Epithelial cell of esophagus (primary cell): Measurements from ENCODE around the gene ALDH3B1.
A peak's percentile ranks its signal among the peaks of the same experiment; 100 is the strongest.

Source experiments
- DNase-seq: peaks from one replicate; pipeline ENCODE4 v3.0.0; 2010; ENCODE audit warnings: low read depth
- H3K4me3 ChIP-seq: 2 replicates; pipeline ENCODE4 v1.5.1; 2011; ENCODE audit warnings: mild to moderate bottlenecking, low read length, control low read depth
- CTCF ChIP-seq: IDR thresholded peaks from 2 replicates; pipeline ENCODE4 v1.5.1; 2011; ENCODE audit warnings: low read depth, mild to moderate bottlenecking, low read length, control low read depth, inconsistent platforms; ENCODE audit not compliant: insufficient read depth; ENCODE audit errors: missing control alignments

The ALDH3B1 gene

GRCh38 chr11:68035266-68035876 is 25.2 kb downstream of the ALDH3B1 start:
- DNase-seq: no peak
- H3K4me3 ChIP-seq: no peak overlapping the region
- TF ChIP-seq CTCF: no peak

GRCh38 chr11:68036141-68036716 is 26.1 kb downstream of the ALDH3B1 start:
- no peak for TF ChIP-seq CTCF
- DNase-seq: no peak
- H3K4me3 ChIP-seq: no peak overlapping the region

- no peak for TF ChIP-seq CTCF
- H3K4me3 ChIP-seq: no peak overlapping the region
- DNase-seq: no peak
Observed at GRCh38 chr11:68036717-68037239, 26.7 kb downstream of the ALDH3B1 start.

- no peak for TF ChIP-seq CTCF
- no peak for DNase-seq
- H3K4me3 ChIP-seq: no peak overlapping the region
Observed at GRCh38 chr11:68037411-68038225, 27.5 kb downstream of the ALDH3B1 start.

GRCh38 chr11:68038226-68038717 is 28.1 kb downstream of the ALDH3B1 start:
- TF ChIP-seq CTCF: no peak
- DNase-seq: no peak

GRCh38 chr11:68038718-68039525 is 28.8 kb downstream of the ALDH3B1 start, which contains the start of gene TCIRG1:
Gene TCIRG1, plus strand, starts transcription at chr11:68039025. Its CDS starts 2,247 bp downstream, at chr11:68041272.
- peak; percentile 81 for DNase-seq
- TF ChIP-seq CTCF: no peak
- peak within 1 kb of the TSS; percentile 71 for H3K4me3 ChIP-seq

More at GRCh38 chr11:68038226-68038717, 28.1 kb downstream of the ALDH3B1 start:
- H3K4me3 ChIP-seq: peak overlapping the region; percentile 71
